K562 (cell line): ENCODE measurements around the gene URGCP. TPM values are rescaled to one million over a fixed set of nuclear protein-coding genes. Genes with fewer than 3 reads are reported as not detected.
A peak's percentile ranks its signal among the peaks of the same experiment; 100 is the strongest.

Source experiments
- CCNT2 ChIP-seq: IDR thresholded peaks from 2 replicates; pipeline ENCODE4 v1.6.1; 2011; ENCODE audit warnings: borderline replicate concordance, low read depth, mild to moderate bottlenecking, moderate library complexity, mixed read lengths, low read length; ENCODE audit not compliant: insufficient read length; ENCODE audit errors: extremely low read depth
- HOXB6 ChIP-seq: fragments of 250-450 bp; sonication (Bioruptor Pico); IDR thresholded peaks from 2 replicates; pipeline ENCODE4 v1.5.1; 2022; ENCODE audit warnings: mild to moderate bottlenecking, borderline replicate concordance
- NBN ChIP-seq: fragments of 450-650 bp; IDR thresholded peaks from 2 replicates; pipeline ENCODE4 v1.6.1; 2016; ENCODE audit warnings: low read depth, mild to moderate bottlenecking
- TCF3 ChIP-seq: sonication (generic); formaldehyde crosslinking; IDR thresholded peaks from 2 replicates; pipeline ENCODE4 v1.4.0; 2020; ENCODE audit warnings: mild to moderate bottlenecking, missing genetic modification reagents
- ZNF695 ChIP-seq: fragments of 450-650 bp; formaldehyde crosslinking; IDR thresholded peaks from 2 replicates; pipeline ENCODE4 v1.4.0; 2020; ENCODE audit warnings: mild to moderate bottlenecking, moderate library complexity
- ZNF696 ChIP-seq: fragments of 250-450 bp; sonication (Bioruptor Pico); conservative IDR thresholded peaks from 2 replicates; pipeline ENCODE4 v1.4.0; 2020; ENCODE audit warnings: mild to moderate bottlenecking, moderate library complexity
- ZNF780A ChIP-seq: fragments of 250-450 bp; sonication (Bioruptor Pico); IDR thresholded peaks from 2 replicates; pipeline ENCODE4 v1.5.0; 2021; ENCODE audit warnings: mild to moderate bottlenecking
- polyA plus RNA-seq, 8 experiments: library from polyadenylated mRNA; depleted of rRNA in 4 of 8; stranded (reverse) in 5 of 8; unstranded in 3 of 8; fragments of >200 nt; fragmentation: Nextera tagmentation in 2 of 8; fragmentation: Illumina TruSeq in 1 of 8; extraction: Ambion mirVana in 2 of 8; extraction: Trizol in 1 of 8; gene quantifications; 2 replicates each; pipeline versions ENCODE4 v1.2.1 to v1.2.3, GENCODE V29; 2011 to 2014; ENCODE audit warnings: inconsistent platforms in 1 of 8, missing spikeins in 1 of 8
- total RNA-seq, 7 experiments: library from RNA; depleted of rRNA in 6 of 7; stranded (reverse); fragments of >200 nt in 6 of 7; fragmentation: Illumina TruSeq in 2 of 7; extraction: Trizol in 2 of 7; gene quantifications; 2 replicates each; pipeline versions ENCODE4 v1.2.1 to v1.2.3, GENCODE V29; 2011 to 2021; ENCODE audit warnings: low replicate concordance in 1 of 7
- TF ChIP-seq, protein P1 (sequence below): fragments of 450-650 bp; IDR thresholded peaks from 2 replicates; pipeline ENCODE4 v1.6.1; 2016; ENCODE audit warnings: mild to moderate bottlenecking, moderate library complexity
- TF ChIP-seq, protein P2 (sequence below): sonication (generic); formaldehyde crosslinking; IDR thresholded peaks from 2 replicates; pipeline ENCODE4 v1.8.0; 2022; ENCODE audit warnings: mild to moderate bottlenecking, low read depth, missing genetic modification reagents
- TF ChIP-seq, protein P3 (sequence below): fragments of 450-650 bp; formaldehyde crosslinking; IDR thresholded peaks from 2 replicates; pipeline ENCODE4 v1.4.0; 2020; ENCODE audit warnings: mild to moderate bottlenecking, mixed read lengths

The URGCP gene
- total and polyA plus RNA-seq, 9 of the 15 experiments (the other 6 are each of a cell fraction or from before 2014, with no cell fraction given), result 1.7 to 25.8 (median 12.5) TPM

DNA sequence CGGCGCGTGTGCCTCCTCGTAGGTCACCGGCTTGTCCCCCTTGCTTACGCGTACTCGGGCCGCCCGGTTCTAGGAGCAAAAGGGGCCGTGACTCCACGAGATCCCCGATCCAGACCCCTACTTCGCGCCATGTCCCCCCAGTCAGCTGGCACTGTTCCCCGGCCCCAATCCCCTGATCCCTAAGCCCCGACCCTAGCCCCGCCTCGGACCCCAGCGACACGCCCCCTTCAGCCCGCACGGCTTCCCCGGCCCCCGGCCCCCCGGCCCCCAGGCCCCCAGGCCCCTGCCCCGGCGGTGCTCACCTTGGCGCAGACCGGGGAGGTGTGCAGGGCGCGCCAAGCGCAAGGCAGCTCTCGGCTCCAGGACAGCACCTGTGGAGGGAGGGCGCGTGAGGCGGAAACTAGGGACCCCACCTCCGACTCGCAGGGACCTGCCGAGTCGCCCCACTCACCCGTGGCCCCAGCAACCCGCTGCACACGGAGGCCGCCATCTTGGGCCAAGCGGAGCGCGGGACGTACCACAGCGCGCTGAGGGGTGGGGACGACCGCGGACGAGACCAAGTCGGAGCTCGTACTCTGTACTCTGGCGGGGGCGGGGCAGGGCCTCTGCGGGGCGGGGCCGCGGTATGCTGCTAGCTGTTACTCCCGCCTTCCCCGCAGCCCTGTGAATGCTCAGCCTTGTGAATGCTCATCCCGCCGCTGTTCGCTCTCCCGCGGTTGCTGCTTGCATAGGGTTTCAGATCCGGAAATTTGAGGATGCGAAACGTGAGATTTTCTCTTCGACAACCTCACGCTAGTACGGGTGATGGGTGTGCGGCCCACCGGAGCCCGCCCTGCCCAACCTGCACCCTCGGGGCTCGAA lies 37.2 kb downstream of the URGCP start, which contains the start of gene MRPS24 (continued):
- TF ChIP-seq, protein P1, sequence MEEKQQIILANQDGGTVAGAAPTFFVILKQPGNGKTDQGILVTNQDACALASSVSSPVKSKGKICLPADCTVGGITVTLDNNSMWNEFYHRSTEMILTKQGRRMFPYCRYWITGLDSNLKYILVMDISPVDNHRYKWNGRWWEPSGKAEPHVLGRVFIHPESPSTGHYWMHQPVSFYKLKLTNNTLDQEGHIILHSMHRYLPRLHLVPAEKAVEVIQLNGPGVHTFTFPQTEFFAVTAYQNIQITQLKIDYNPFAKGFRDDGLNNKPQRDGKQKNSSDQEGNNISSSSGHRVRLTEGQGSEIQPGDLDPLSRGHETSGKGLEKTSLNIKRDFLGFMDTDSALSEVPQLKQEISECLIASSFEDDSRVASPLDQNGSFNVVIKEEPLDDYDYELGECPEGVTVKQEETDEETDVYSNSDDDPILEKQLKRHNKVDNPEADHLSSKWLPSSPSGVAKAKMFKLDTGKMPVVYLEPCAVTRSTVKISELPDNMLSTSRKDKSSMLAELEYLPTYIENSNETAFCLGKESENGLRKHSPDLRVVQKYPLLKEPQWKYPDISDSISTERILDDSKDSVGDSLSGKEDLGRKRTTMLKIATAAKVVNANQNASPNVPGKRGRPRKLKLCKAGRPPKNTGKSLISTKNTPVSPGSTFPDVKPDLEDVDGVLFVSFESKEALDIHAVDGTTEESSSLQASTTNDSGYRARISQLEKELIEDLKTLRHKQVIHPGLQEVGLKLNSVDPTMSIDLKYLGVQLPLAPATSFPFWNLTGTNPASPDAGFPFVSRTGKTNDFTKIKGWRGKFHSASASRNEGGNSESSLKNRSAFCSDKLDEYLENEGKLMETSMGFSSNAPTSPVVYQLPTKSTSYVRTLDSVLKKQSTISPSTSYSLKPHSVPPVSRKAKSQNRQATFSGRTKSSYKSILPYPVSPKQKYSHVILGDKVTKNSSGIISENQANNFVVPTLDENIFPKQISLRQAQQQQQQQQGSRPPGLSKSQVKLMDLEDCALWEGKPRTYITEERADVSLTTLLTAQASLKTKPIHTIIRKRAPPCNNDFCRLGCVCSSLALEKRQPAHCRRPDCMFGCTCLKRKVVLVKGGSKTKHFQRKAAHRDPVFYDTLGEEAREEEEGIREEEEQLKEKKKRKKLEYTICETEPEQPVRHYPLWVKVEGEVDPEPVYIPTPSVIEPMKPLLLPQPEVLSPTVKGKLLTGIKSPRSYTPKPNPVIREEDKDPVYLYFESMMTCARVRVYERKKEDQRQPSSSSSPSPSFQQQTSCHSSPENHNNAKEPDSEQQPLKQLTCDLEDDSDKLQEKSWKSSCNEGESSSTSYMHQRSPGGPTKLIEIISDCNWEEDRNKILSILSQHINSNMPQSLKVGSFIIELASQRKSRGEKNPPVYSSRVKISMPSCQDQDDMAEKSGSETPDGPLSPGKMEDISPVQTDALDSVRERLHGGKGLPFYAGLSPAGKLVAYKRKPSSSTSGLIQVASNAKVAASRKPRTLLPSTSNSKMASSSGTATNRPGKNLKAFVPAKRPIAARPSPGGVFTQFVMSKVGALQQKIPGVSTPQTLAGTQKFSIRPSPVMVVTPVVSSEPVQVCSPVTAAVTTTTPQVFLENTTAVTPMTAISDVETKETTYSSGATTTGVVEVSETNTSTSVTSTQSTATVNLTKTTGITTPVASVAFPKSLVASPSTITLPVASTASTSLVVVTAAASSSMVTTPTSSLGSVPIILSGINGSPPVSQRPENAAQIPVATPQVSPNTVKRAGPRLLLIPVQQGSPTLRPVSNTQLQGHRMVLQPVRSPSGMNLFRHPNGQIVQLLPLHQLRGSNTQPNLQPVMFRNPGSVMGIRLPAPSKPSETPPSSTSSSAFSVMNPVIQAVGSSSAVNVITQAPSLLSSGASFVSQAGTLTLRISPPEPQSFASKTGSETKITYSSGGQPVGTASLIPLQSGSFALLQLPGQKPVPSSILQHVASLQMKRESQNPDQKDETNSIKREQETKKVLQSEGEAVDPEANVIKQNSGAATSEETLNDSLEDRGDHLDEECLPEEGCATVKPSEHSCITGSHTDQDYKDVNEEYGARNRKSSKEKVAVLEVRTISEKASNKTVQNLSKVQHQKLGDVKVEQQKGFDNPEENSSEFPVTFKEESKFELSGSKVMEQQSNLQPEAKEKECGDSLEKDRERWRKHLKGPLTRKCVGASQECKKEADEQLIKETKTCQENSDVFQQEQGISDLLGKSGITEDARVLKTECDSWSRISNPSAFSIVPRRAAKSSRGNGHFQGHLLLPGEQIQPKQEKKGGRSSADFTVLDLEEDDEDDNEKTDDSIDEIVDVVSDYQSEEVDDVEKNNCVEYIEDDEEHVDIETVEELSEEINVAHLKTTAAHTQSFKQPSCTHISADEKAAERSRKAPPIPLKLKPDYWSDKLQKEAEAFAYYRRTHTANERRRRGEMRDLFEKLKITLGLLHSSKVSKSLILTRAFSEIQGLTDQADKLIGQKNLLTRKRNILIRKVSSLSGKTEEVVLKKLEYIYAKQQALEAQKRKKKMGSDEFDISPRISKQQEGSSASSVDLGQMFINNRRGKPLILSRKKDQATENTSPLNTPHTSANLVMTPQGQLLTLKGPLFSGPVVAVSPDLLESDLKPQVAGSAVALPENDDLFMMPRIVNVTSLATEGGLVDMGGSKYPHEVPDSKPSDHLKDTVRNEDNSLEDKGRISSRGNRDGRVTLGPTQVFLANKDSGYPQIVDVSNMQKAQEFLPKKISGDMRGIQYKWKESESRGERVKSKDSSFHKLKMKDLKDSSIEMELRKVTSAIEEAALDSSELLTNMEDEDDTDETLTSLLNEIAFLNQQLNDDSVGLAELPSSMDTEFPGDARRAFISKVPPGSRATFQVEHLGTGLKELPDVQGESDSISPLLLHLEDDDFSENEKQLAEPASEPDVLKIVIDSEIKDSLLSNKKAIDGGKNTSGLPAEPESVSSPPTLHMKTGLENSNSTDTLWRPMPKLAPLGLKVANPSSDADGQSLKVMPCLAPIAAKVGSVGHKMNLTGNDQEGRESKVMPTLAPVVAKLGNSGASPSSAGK, result peak; percentile 74; the same call in 1 of the 2 replicates
- TF ChIP-seq, protein P2, sequence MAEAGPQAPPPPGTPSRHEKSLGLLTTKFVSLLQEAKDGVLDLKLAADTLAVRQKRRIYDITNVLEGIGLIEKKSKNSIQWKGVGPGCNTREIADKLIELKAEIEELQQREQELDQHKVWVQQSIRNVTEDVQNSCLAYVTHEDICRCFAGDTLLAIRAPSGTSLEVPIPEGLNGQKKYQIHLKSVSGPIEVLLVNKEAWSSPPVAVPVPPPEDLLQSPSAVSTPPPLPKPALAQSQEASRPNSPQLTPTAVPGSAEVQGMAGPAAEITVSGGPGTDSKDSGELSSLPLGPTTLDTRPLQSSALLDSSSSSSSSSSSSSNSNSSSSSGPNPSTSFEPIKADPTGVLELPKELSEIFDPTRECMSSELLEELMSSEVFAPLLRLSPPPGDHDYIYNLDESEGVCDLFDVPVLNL (CRISPR knock-in tag), result no peak
- TF ChIP-seq CCNT2 (peak; percentile 69), NBN (no peak), ZNF696 (CRISPR knock-in tag) (no peak), TCF3 (CRISPR knock-in tag) (no peak), HOXB6 (CRISPR knock-in tag) (no peak), ZNF695 (CRISPR knock-in tag) (no peak), ZNF780A (CRISPR knock-in tag) (no peak)
- TF ChIP-seq, protein P3, sequence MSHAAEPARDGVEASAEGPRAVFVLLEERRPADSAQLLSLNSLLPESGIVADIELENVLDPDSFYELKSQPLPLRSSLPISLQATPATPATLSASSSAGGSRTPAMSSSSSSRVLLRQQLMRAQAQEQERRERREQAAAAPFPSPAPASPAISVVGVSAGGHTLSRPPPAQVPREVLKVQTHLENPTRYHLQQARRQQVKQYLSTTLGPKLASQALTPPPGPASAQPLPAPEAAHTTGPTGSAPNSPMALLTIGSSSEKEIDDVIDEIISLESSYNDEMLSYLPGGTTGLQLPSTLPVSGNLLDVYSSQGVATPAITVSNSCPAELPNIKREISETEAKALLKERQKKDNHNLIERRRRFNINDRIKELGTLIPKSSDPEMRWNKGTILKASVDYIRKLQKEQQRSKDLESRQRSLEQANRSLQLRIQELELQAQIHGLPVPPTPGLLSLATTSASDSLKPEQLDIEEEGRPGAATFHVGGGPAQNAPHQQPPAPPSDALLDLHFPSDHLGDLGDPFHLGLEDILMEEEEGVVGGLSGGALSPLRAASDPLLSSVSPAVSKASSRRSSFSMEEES (CRISPR knock-in tag), result no peak
